ENCODE results near the gene ESRRA.

The ESRRA gene

GRCh38 chr11:64333556-64333955 is 28.2 kb downstream of the ESRRA start:
- no peak for ATAC-seq
- no peak for DNase-seq

DNA sequence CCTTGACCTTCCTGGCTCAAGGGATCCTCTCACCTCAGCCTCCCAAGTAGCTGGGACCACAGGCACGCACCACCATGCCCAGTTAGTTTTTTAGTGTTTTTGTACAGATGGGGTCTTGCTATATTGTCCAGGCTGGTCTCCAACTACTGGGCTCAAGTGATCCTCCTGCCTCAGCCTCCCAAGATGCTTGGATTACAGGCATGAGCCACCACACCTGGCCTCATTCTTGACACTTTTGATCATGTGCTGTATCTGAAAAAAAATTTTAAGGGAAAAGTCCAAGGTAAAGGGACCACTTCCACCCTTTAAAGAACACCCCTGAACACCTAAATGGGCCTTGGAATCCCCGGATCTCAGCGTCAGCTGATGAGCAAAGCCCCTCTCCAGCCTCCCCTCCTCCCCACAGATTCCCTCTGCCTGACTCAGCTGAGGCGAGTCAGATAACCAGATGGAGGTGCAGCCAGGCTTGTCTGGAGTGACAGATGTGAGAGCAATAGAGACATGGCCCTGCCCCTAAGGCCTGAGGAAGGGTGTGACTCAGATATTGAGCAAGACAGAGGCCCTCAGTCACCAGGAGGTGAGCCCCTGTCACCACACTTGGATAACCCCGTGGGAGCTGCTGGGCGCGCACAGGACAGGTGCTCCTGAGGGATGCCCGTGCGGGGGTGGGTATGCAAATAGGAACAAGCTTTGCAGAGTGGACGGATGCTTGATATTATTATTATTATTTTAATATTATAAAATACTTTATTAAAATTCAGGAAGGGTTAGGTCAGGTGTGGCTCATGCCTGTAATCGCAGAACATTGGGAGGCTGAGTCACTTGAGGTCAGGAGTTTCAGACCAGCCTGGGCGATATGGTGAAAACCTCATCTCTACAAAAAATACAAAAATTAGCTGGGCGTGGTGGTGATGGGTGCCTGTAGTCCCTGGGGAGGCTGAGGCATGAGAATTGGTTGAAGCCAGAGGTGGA is 29.7 kb downstream of the ESRRA start:
- ATAC-seq (peak; percentile 80), DNase-seq (peak; percentile 62)

GRCh38 chr11:64337538-64338249 is 32.4 kb downstream of the ESRRA start:
- no peak for DNase-seq
- no peak for ATAC-seq

- no peak for ATAC-seq
- no peak for DNase-seq
Observed at GRCh38 chr11:64338716-64339115, 33.4 kb downstream of the ESRRA start.

DNA sequence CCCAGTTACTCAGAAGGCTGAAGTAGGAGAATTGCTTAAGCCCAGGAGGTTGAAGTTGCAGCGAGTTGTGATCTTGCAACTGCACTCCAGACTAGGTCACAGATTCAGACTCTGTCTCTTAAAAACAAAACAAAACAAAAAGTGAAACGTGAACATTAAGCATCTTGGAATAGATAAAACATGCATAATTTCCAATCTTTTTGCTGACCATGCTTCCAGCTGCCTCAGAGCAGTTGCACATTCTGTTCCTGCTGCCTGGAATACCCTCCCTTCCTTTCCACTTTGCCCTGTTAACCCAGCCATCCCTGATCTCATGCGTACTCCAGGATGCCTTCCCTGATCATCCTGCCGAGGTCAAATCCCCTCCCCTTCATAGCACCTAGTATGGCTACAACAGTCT is 34.0 kb downstream of the ESRRA start:
- no peak for ATAC-seq
- DNase-seq, result no peak

GRCh38 chr11:64339754-64340408 is 34.6 kb downstream of the ESRRA start, which contains the start of gene CCDC88B:
TSS of gene CCDC88B (plus strand) at chr11:64340204. CDS start at chr11:64340267, 63 bp downstream.
- peak; percentile 89 for DNase-seq

GRCh38 chr11:64340671-64341335 is 35.5 kb downstream of the ESRRA start:
- ATAC-seq (peak; percentile 53), DNase-seq (peak; percentile 93)

More at GRCh38 chr11:64339754-64340408, 34.6 kb downstream of the ESRRA start, which contains the start of gene CCDC88B:
- ATAC-seq, result peak; percentile 82

DNA sequence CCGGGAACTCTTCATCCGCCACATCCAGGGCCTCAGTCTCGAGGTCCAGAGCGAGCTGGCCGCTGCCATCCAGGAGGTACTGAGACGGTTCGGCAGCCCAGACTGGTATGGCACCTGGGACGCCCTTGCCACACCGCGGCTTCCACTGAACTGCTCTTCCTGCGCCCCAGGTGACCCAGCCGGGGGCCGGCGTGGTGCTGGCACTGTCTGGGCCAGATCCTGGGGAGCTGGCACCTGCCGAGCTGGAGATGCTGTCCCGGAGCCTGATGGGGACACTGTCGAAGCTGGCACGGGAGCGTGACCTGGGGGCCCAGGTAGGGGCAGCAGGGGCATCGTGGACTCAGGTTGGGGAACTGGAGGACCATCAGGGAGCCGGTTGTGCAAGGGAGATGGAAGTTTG is 36.1 kb downstream of the ESRRA start:
- ATAC-seq (no peak), DNase-seq (no peak)

- DNase-seq (peak; percentile 92), ATAC-seq (peak; percentile 73)
Observed at GRCh38 chr11:64341851-64342791, 36.8 kb downstream of the ESRRA start.

DNA sequence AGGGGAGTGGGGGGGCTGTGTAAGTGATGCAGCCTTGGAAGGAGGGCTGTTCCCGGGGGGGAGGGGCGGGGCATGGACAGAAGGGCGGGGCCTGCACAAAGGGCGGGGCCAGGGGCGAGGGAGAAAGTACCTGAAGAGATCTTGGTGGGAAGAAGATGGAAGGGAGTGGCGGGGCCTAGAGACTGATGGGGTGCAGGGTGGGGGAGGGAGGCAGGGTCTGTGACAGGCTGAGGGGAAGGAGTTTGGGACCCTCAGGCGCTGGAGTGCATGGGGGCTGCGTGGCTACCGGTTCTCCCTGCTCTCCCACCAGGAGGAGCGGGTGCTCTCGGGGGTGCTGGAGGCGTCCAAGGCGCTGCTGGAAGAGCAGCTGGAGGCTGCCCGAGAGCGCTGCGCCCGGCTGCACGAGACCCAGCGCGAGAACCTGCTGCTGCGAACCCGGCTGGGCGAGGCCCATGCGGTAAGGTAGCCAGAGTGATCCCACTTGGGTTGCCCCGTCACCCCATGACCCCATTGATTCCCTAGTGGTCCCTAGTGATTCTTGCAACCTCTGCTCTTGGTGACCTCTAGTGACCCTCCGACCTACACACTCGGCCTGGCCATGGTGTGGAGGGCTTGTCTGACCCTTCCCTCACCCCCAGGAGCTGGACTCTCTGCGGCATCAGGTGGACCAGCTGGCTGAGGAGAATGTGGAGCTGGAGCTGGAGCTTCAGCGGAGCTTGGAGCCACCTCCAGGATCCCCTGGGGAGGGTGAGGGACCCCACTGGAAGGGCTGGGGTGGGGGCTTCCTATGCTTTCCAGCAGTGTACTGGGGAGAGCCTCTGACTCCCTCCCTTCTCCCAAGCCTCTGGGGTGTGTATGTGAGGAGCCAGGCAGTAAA is 37.8 kb downstream of the ESRRA start:
- DNase-seq (no peak), ATAC-seq (no peak)

DNA sequence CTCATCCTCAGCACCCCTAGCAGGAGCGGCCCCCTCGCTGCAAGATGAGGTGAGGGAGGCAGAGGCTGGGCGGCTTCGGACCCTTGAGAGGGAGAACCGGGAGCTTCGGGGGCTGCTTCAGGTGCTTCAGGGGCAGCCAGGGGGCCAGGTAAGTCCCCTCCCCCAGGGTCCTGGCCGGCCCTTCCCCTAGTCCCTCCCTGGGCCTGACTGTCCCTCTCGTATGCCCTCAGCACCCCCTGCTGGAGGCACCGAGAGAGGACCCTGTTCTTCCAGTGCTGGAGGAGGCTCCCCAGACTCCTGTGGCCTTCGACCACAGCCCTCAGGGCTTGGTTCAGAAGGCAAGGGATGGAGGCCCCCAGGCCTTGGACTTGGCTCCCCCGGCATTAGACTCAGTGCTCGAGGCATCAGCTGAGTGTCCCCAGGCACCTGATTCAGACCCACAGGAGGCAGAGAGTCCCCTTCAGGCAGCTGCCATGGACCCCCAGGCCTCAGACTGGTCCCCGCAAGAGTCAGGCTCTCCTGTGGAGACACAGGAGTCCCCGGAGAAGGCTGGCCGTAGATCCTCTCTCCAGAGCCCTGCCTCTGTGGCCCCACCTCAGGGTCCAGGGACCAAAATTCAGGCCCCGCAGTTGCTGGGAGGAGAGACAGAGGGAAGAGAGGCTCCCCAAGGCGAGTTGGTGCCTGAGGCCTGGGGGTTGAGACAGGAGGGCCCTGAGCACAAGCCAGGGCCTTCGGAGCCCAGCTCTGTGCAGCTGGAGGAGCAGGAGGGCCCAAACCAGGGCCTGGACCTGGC is 38.6 kb downstream of the ESRRA start:
- ATAC-seq (no peak), DNase-seq (peak; percentile 31)

DNA sequence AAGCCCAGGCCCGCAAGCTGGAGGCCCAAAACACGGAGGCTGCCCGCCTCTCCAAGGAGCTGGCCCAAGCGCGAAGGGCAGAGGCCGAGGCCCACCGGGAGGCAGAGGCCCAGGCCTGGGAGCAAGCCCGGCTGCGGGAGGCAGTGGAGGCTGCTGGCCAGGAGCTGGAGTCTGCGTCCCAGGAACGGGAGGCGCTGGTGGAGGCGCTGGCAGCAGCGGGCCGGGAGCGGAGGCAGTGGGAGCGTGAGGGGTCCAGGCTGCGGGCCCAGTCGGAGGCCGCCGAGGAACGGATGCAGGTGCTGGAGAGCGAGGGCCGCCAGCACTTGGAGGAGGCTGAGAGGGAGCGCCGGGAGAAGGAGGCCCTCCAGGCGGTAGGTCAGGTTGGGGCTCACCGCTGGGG is 39.5 kb downstream of the ESRRA start:
- no peak for ATAC-seq
- DNase-seq, result no peak

- DNase-seq (no peak), ATAC-seq (no peak)
Observed at GRCh38 chr11:64347193-64347867, 42.0 kb downstream of the ESRRA start.

- no peak for DNase-seq
- no peak for ATAC-seq
Observed at GRCh38 chr11:64348383-64349024, 43.2 kb downstream of the ESRRA start.

DNA sequence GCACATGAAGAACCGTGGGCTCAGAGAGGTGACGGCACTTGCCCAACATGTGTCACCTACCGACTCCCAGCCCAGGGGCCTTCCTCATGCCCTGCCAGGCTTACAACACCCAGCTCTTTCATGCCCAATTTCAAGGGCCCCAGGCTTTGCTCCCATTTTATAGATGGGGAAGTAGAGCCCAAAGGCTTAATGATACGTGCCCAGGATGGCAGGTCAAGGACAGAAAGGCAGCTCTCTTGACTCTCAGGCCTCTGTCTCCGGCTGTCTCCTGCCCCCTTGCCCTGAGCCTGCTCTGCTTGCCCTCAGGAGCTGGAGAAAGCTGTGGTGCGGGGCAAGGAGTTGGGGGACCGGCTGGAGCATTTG is 43.7 kb downstream of the ESRRA start:
- no peak for DNase-seq
- no peak for ATAC-seq

DNA sequence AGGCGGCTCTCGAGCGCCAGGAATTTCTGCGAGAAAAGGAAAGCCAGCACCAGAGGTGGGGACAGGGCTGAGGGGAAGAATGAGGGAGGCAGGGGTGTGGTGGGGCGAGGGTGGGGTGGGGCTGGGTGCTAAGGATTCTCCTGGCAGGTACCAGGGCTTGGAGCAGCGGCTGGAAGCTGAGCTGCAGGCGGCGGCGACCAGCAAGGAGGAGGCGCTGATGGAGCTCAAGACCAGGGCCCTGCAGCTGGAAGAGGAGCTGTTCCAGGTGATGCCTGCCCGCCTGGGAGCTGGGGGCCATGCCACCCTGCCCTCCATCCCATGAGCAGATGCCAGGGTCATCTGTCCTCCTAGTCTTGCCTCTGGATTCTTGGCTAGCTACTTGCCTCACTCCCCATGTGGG is 44.1 kb downstream of the ESRRA start:
- DNase-seq (no peak), ATAC-seq (no peak)

GRCh38 chr11:64351136-64351631 is 45.9 kb downstream of the ESRRA start:
- DNase-seq (no peak), ATAC-seq (no peak)

Measured in stimulated activated naive CD8-positive, alpha-beta T cell treated with anti-CD3 and anti-CD28 coated beads, Interleukin-15, Interleukin-2, amounts not matched to agents 100 U/mL and 50 U/mL, for 24 hours (primary cell).